Bronchial epithelial cell (primary cell): ENCODE data around the gene MC2R. TPM values are rescaled to one million over a fixed set of nuclear protein-coding genes. Genes with fewer than 3 reads are reported as not detected.

Source experiments
- DNase-seq: peaks from one replicate; pipeline ENCODE4 v3.0.0-alpha.2; 2010; ENCODE audit warnings: low read depth
- FAIRE-seq: peaks from 2 replicates; lab custom pipeline; 2011; peaks lifted over from hg19 to GRCh38; lab: Jason Lieb, UNC
- H3K27me3 ChIP-seq: 2 replicates; pipeline ENCODE4 v1.5.1; 2011; ENCODE audit warnings: low read length; ENCODE audit not compliant: control insufficient read depth, insufficient read depth
- H3K36me3 ChIP-seq: 2 replicates; pipeline ENCODE4 v1.5.1; 2011; ENCODE audit warnings: low read length; ENCODE audit not compliant: control insufficient read depth, insufficient read depth
- H3K4me3 ChIP-seq: 2 replicates; pipeline ENCODE4 v1.5.1; 2011; ENCODE audit warnings: mild to moderate bottlenecking, low read depth, low read length, control low read depth
- CTCF ChIP-seq: IDR thresholded peaks from 2 replicates; pipeline ENCODE4 v1.5.1; 2011; ENCODE audit warnings: mild to moderate bottlenecking, moderate library complexity, low read length, control low read depth, inconsistent platforms; ENCODE audit not compliant: insufficient read depth, severe bottlenecking
- total RNA-seq: library from RNA; depleted of rRNA; stranded (reverse); fragments of >200 nt; gene quantifications from 2 replicates; pipeline ENCODE4 v1.2.1, GENCODE V29; 2014

Gene MC2R
- total RNA-seq, 1 donor from 2014 or later = not detected

- no peaks in the 10 kb centered on the region for H3K36me3 ChIP-seq
- no peak for FAIRE-seq
- TF ChIP-seq CTCF = no peak
- DNase-seq = no peak
- H3K4me3 ChIP-seq = no peak overlapping the region
- H3K27me3 ChIP-seq = no peaks in the 10 kb centered on the region
Observed at GRCh38 chr18:13910501-13910900, 4.8 kb downstream of the MC2R start.

- H3K4me3 ChIP-seq = no peak overlapping the region
- no peak for TF ChIP-seq CTCF
- H3K36me3 ChIP-seq = no peaks in the 10 kb centered on the region
- no peaks in the 10 kb centered on the region for H3K27me3 ChIP-seq
- DNase-seq = peak; percentile 1
- no peak for FAIRE-seq
Observed at GRCh38 chr18:13909141-13909940, 6.0 kb downstream of the MC2R start.

GRCh38 chr18:13900633-13901032 is 14.7 kb downstream of the MC2R start:
- FAIRE-seq (no peak), DNase-seq (no peak)
- no peak for TF ChIP-seq CTCF
- Histone ChIP-seq H3K4me3 (no peak overlapping the region), H3K27me3 (no peaks in the 10 kb centered on the region), H3K36me3 (no peaks in the 10 kb centered on the region)

GRCh38 chr18:13895505-13896033 is 19.8 kb downstream of the MC2R start:
- FAIRE-seq (no peak), DNase-seq (no peak)
- H3K27me3 ChIP-seq = no peaks in the 10 kb centered on the region
- no peak for TF ChIP-seq CTCF
- H3K36me3 ChIP-seq = no peaks in the 10 kb centered on the region
- H3K4me3 ChIP-seq = no peak overlapping the region

GRCh38 chr18:13894531-13894930 is 20.8 kb downstream of the MC2R start:
- Histone ChIP-seq H3K36me3 (no peaks in the 10 kb centered on the region), H3K4me3 (no peak overlapping the region), H3K27me3 (no peaks in the 10 kb centered on the region)
- FAIRE-seq (no peak), DNase-seq (no peak)
- TF ChIP-seq CTCF = no peak

- FAIRE-seq (no peak), DNase-seq (no peak)
- H3K27me3 ChIP-seq = no peaks in the 10 kb centered on the region
- H3K4me3 ChIP-seq = no peak overlapping the region
- no peaks in the 10 kb centered on the region for H3K36me3 ChIP-seq
- no peak for TF ChIP-seq CTCF
Observed at GRCh38 chr18:13893418-13893760, 21.9 kb downstream of the MC2R start.
